HepG2 (cell line): ENCODE data around the gene TGM2. TPM values are rescaled to one million over a fixed set of nuclear protein-coding genes. Genes with fewer than 3 reads are reported as not detected.
A peak's percentile ranks its signal among the peaks of the same experiment; 100 is the strongest.

ENCODE experiments used
- ARID3A ChIP-seq: IDR thresholded peaks from 2 replicates; pipeline ENCODE4 v1.6.1; 2012; ENCODE audit warnings: low read depth, low read length, improper control_type of control experiment
- ATF2 ChIP-seq: sonication (generic); formaldehyde crosslinking; IDR thresholded peaks from 2 replicates; pipeline ENCODE4 v1.4.0; 2020; ENCODE audit warnings: missing genetic modification reagents
- BCLAF1 ChIP-seq: fragments of 450-650 bp; IDR thresholded peaks from 2 replicates; pipeline ENCODE4 v1.6.1; 2017; ENCODE audit warnings: mild to moderate bottlenecking
- CCDC6 ChIP-seq: sonication (generic); formaldehyde crosslinking; IDR thresholded peaks from 2 replicates; pipeline ENCODE4 v1.8.1; 2022; ENCODE audit warnings: mild to moderate bottlenecking, missing genetic modification reagents, moderate library complexity
- DPF2 ChIP-seq: sonication (generic); formaldehyde crosslinking; IDR thresholded peaks from 2 replicates; pipeline ENCODE4 v1.4.0; 2020; ENCODE audit warnings: mild to moderate bottlenecking, low read depth, missing genetic modification reagents, borderline replicate concordance
- EHMT2 ChIP-seq: fragments of 200-600 bp; sonication (generic); IDR thresholded peaks from 2 replicates; pipeline ENCODE4 v1.7.0; 2017; ENCODE audit warnings: antibody characterized with exemption, low read depth, low read length, borderline replicate concordance
- GABPA ChIP-seq, 2 experiments: IDR thresholded peaks; 2 replicates each; pipeline ENCODE4 v1.6.1; 2011 to 2016; ENCODE audit warnings: low read depth in 2 of 2, low read length in 1 of 2, missing biosample characterization in 1 of 2, missing genetic modification characterization in 1 of 2
- KLF11 ChIP-seq: IDR thresholded peaks from 2 replicates; pipeline ENCODE4 v1.6.1; 2016; ENCODE audit warnings: missing compliant biosample characterization
- MED13 ChIP-seq: sonication (generic); formaldehyde crosslinking; IDR thresholded peaks from 2 replicates; pipeline ENCODE4 v1.5.0; 2020; ENCODE audit warnings: missing genetic modification reagents
- SMC3 ChIP-seq: IDR thresholded peaks from 2 replicates; pipeline ENCODE4 v1.6.1; 2011; ENCODE audit warnings: low read length, improper control_type of control experiment
- SP5 ChIP-seq: IDR thresholded peaks from 2 replicates; pipeline ENCODE4 v1.6.1; 2016; ENCODE audit warnings: low read depth, borderline replicate concordance
- TEAD3 ChIP-seq: optimal IDR thresholded peaks from 2 replicates; pipeline ENCODE3; 2016; ENCODE audit warnings: borderline replicate concordance
- TFAP4 ChIP-seq: sonication (generic); IDR thresholded peaks from 2 replicates; pipeline ENCODE4 v1.6.1; 2016; ENCODE audit warnings: low read depth, borderline replicate concordance
- ZBTB34 ChIP-seq: sonication (generic); formaldehyde crosslinking; IDR thresholded peaks from 2 replicates; pipeline ENCODE4 v1.8.0; 2022; ENCODE audit warnings: mild to moderate bottlenecking, missing genetic modification reagents
- ZMYM3 ChIP-seq: sonication (generic); formaldehyde crosslinking; IDR thresholded peaks from 2 replicates; pipeline ENCODE4 v1.5.1; 2020; ENCODE audit warnings: mild to moderate bottlenecking, missing genetic modification reagents
- ZNF20 ChIP-seq: sonication (generic); formaldehyde crosslinking; IDR thresholded peaks from 2 replicates; pipeline ENCODE4 v1.4.0; 2020; ENCODE audit warnings: mild to moderate bottlenecking, moderate library complexity, missing genetic modification reagents
- ZNF281 ChIP-seq: sonication (generic); formaldehyde crosslinking; IDR thresholded peaks from 2 replicates; pipeline ENCODE4 v1.4.0; 2020; ENCODE audit warnings: missing genetic modification reagents, borderline replicate concordance
- ZNF782 ChIP-seq: sonication (generic); formaldehyde crosslinking; IDR thresholded peaks from 2 replicates; pipeline ENCODE4 v1.4.0; 2020; ENCODE audit warnings: missing genetic modification reagents, mild to moderate bottlenecking, borderline replicate concordance
- ZSCAN9 ChIP-seq: IDR thresholded peaks from 2 replicates; pipeline ENCODE4 v1.6.1; 2016; ENCODE audit warnings: borderline replicate concordance
- polyA plus RNA-seq, 8 experiments: library from polyadenylated mRNA; depleted of rRNA in 3 of 8; stranded (reverse) in 7 of 8; unstranded in 1 of 8; fragments of >200 nt; fragmentation: Illumina TruSeq in 4 of 8; extraction: Trizol in 4 of 8; gene quantifications; 2 replicates each; pipeline versions ENCODE4 v1.2.1 to v1.2.3, GENCODE V29; 2011 to 2016; ENCODE audit warnings: low read depth in 4 of 8, missing spikeins in 1 of 8, mixed read lengths in 1 of 8; ENCODE audit not compliant: insufficient read depth in 1 of 8
- total RNA-seq, 5 experiments: library from RNA; depleted of rRNA; stranded (reverse); fragments of >200 nt; fragmentation: Illumina TruSeq; extraction: Trizol; gene quantifications; 2 replicates each; pipeline ENCODE4 v1.2.3, GENCODE V29; 2016; ENCODE audit warnings: low read depth in 1 of 5

Gene TGM2
- total and polyA plus RNA-seq, 2 of the 13 experiments (the other 11 are each of a cell fraction or from before 2014, with no cell fraction given): 4.2 to 46.4 TPM

- TF ChIP-seq ATF2 (CRISPR knock-in tag): peak; percentile 64; the same call in 1 of the 2 replicates
- no peak for TF ChIP-seq EHMT2
- TF ChIP-seq ARID3A: peak; percentile 90
- TF ChIP-seq ZNF782 (CRISPR knock-in tag): no peak
- TF ChIP-seq MED13 (CRISPR knock-in tag): no peak
- no peak for TF ChIP-seq CCDC6
- peak; percentile 49; the same call in 1 of the 2 replicates for TF ChIP-seq ZNF281
- no peak for TF ChIP-seq GABPA (IDR thresholded peaks at IDR 0.05; ENCODE audit: low read depth, low read length)
- peak; percentile 41; the same call in 1 of the 2 replicates for TF ChIP-seq GABPA (CRISPR knock-in tag; IDR thresholded peaks at IDR 0.05; ENCODE audit: low read depth)
- TF ChIP-seq SP5 (CRISPR knock-in tag): peak; percentile 30; the same call in 1 of the 2 replicates
- TF ChIP-seq ZMYM3 (CRISPR knock-in tag): no peak
- peak; percentile 96 for TF ChIP-seq TFAP4
- 0 out of 2 replicates have a peak, but pooled peaks have one; percentile 64 for TF ChIP-seq ZBTB34
- peak; percentile 86 for TF ChIP-seq KLF11 (CRISPR knock-in tag)
- TF ChIP-seq SMC3: peak; percentile 24
- TF ChIP-seq TEAD3 (CRISPR knock-in tag): peak; percentile 96
- no peak for TF ChIP-seq ZNF20
- TF ChIP-seq BCLAF1: no peak
- 0 out of 2 replicates have a peak, but pooled peaks have one; percentile 53 for TF ChIP-seq ZSCAN9 (CRISPR knock-in tag)
- peak; percentile 87 for TF ChIP-seq DPF2
Observed at GRCh38 chr20:38082894-38083293, 82.2 kb downstream of the TGM2 start (continued).
